SU-DHL-6 (cell line): ENCODE measurements around the gene HOXA6.

ENCODE experiments used
- H2AFZ ChIP-seq: fragments of 200-600 bp; sonication (generic); 2 replicates; pipeline ENCODE4 v1.6.1; 2014; ENCODE audit warnings: low read depth, mild to moderate bottlenecking, moderate library complexity, mixed read lengths, antibody characterized with exemption, low read length; ENCODE audit not compliant: severe bottlenecking
- H3F3A ChIP-seq: fragments of 200-600 bp; shearing (Covaris generic); 2 replicates; pipeline ENCODE4 v1.6.0; 2016; ENCODE audit warnings: antibody characterized with exemption, mild to moderate bottlenecking; ENCODE audit not compliant: insufficient read depth
- H3K27ac ChIP-seq: fragments of 200-600 bp; sonication (generic); 2 replicates; pipeline ENCODE4 v1.5.1; 2016; ENCODE audit warnings: low read depth, mild to moderate bottlenecking, low read length, moderate library complexity, mixed read lengths
- H3K27me3 ChIP-seq: fragments of 200-600 bp; sonication (generic), shearing (Covaris generic); 2 replicates; pipeline ENCODE4 v1.6.0; 2014; ENCODE audit warnings: mild to moderate bottlenecking, low read length
- H3K36me3 ChIP-seq: fragments of 200-600 bp; sonication (generic); 2 replicates; pipeline ENCODE4 v1.6.1; 2014; ENCODE audit warnings: mild to moderate bottlenecking, low read length, mixed read lengths
- H3K4me2 ChIP-seq: fragments of 300-600, 200-600 bp; shearing (Covaris generic), sonication (generic); 2 replicates; pipeline ENCODE4 v1.6.0; 2014; ENCODE audit warnings: low read length, low read depth, mild to moderate bottlenecking; ENCODE audit not compliant: poor library complexity, severe bottlenecking
- H3K4me3 ChIP-seq: fragments of 200-600 bp; sonication (generic); 2 replicates; pipeline ENCODE4 v1.5.1; 2014; ENCODE audit warnings: antibody characterized with exemption, low read length, mild to moderate bottlenecking, mixed read lengths; ENCODE audit not compliant: insufficient read depth, poor library complexity, severe bottlenecking
- H3K79me2 ChIP-seq: fragments of 200-600 bp; sonication (generic); 2 replicates; pipeline ENCODE4 v1.6.1; 2014; ENCODE audit warnings: mild to moderate bottlenecking, low read length, moderate library complexity; ENCODE audit not compliant: insufficient read depth
- H3K9ac ChIP-seq: fragments of 200-600 bp; sonication (generic); 2 replicates; pipeline ENCODE4 v1.7.0; 2014; ENCODE audit warnings: mild to moderate bottlenecking, low read length
- H3K9me2 ChIP-seq: fragments of 200-600 bp; sonication (generic); replicated peaks from 2 replicates; pipeline ENCODE4 v1.6.1; 2014; ENCODE audit warnings: low read length; ENCODE audit not compliant: insufficient read depth
- H3K9me3 ChIP-seq: fragments of 200-600 bp; sonication (generic); 2 replicates; pipeline ENCODE4 v1.6.1; 2014; ENCODE audit warnings: low read length, mixed read lengths; ENCODE audit not compliant: insufficient read depth
- H4K20me1 ChIP-seq: fragments of 200-600 bp; sonication (generic); 2 replicates; pipeline ENCODE4 v1.6.1; 2014; ENCODE audit warnings: low read depth, mild to moderate bottlenecking, antibody characterized with exemption, low read length, moderate library complexity, mixed read lengths
- EZH2phosphoT487 ChIP-seq: fragments of 200-600 bp; sonication (generic), shearing (Covaris generic); conservative IDR thresholded peaks from 2 replicates; pipeline ENCODE4 v1.6.1; 2018; ENCODE audit warnings: mild to moderate bottlenecking, antibody characterized with exemption, low read length, moderate library complexity, mixed read lengths
- TF ChIP-seq, protein P1 (sequence below): fragments of 200-600 bp; sonication (generic); IDR thresholded peaks from one replicate; pipeline ENCODE4 v1.5.1; 2017; ENCODE audit warnings: antibody characterized with exemption, mild to moderate bottlenecking, low read length, moderate library complexity; ENCODE audit not compliant: insufficient read depth, poor library complexity, severe bottlenecking

Gene HOXA6

DNA sequence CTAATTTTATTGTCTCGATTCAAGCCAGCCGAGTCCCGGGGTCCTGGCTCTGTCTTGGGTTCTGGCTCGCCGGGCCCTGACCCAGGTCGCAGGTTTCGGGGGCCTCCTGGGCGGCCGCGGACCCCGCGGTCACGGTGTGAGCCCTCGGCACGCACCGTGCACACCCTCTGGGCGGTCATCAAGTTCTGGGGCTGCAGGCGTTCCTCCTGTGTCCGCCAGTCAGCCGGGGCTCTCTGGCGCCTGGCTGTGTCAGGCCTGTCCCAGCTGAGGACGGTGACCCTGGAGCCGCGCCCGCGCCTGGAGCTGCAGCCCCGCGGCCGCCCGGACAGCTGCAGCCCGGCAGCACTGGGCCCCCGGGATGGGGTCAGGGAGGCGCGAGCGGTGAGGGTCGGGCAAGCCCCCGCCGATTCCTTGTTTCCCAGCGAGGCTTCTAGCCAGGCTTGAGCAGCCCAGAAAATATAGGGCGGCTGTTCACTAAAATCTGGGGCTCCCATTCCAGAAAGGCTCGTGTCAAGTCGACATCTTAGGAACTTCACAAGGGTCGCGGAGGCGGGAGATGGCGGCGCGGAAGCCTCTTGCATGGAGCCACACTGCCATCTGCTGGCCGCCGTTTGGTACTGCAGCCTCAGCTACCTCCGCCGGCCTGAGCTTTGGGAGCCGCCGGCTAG lies 13.1 kb upstream of the HOXA6 start:
- TF ChIP-seq, protein P1, sequence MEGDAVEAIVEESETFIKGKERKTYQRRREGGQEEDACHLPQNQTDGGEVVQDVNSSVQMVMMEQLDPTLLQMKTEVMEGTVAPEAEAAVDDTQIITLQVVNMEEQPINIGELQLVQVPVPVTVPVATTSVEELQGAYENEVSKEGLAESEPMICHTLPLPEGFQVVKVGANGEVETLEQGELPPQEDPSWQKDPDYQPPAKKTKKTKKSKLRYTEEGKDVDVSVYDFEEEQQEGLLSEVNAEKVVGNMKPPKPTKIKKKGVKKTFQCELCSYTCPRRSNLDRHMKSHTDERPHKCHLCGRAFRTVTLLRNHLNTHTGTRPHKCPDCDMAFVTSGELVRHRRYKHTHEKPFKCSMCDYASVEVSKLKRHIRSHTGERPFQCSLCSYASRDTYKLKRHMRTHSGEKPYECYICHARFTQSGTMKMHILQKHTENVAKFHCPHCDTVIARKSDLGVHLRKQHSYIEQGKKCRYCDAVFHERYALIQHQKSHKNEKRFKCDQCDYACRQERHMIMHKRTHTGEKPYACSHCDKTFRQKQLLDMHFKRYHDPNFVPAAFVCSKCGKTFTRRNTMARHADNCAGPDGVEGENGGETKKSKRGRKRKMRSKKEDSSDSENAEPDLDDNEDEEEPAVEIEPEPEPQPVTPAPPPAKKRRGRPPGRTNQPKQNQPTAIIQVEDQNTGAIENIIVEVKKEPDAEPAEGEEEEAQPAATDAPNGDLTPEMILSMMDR: peak; percentile 98
- TF ChIP-seq EZH2phosphoT487: no peak
- Histone ChIP-seq H3K9ac (peak overlapping the region; percentile 68), H3F3A (peaks cover 19% of the 10 kb centered on the region), H3K9me3 (no peaks in the 10 kb centered on the region), H3K9me2 (no peaks in the 10 kb centered on the region), H2AFZ (peak overlapping the region; percentile 100), H4K20me1 (no peaks in the 10 kb centered on the region), H3K27me3 (no peaks in the 10 kb centered on the region), H3K4me2 (peak overlapping the region; percentile 75), H3K79me2 (0 out of 2 replicates have a peak, but pooled peaks cover under 1% of the 10 kb centered on the region), H3K36me3 (no peaks in the 10 kb centered on the region), H3K4me3 (peak overlapping the region; percentile 56), H3K27ac (no peak overlapping the region)

DNA sequence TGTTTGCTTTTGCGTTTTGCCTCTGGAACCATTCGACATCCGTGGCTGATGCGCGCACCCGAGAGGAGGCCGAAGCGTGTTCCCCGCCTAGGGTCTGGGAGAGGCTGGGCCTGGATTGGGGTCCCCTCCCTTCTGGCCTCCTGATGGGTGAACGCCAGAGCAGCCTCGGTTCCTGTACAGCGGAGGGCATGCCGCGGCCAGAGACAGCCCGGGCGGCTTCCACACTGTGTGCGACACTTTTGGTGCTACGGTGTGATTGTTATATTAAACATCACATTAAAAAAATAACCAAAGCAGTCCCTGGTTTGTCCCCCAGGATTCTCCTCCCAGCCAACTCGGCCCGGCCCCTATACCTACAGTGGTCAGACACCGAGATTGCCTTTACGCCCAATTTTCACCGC lies 12.6 kb upstream of the HOXA6 start:
- TF ChIP-seq EZH2phosphoT487: no peak
- Histone ChIP-seq H4K20me1 (no peaks in the 10 kb centered on the region), H3K27me3 (no peaks in the 10 kb centered on the region), H3F3A (peaks cover 19% of the 10 kb centered on the region), H3K9me3 (no peaks in the 10 kb centered on the region), H3K4me2 (peak overlapping the region; percentile 75), H3K9me2 (no peaks in the 10 kb centered on the region), H2AFZ (peak overlapping the region; percentile 100), H3K9ac (peak overlapping the region; percentile 68), H3K36me3 (no peaks in the 10 kb centered on the region), H3K79me2 (0 out of 2 replicates have a peak, but pooled peaks cover 4% of the 10 kb centered on the region), H3K27ac (no peak overlapping the region), H3K4me3 (peak overlapping the region; percentile 56)

DNA sequence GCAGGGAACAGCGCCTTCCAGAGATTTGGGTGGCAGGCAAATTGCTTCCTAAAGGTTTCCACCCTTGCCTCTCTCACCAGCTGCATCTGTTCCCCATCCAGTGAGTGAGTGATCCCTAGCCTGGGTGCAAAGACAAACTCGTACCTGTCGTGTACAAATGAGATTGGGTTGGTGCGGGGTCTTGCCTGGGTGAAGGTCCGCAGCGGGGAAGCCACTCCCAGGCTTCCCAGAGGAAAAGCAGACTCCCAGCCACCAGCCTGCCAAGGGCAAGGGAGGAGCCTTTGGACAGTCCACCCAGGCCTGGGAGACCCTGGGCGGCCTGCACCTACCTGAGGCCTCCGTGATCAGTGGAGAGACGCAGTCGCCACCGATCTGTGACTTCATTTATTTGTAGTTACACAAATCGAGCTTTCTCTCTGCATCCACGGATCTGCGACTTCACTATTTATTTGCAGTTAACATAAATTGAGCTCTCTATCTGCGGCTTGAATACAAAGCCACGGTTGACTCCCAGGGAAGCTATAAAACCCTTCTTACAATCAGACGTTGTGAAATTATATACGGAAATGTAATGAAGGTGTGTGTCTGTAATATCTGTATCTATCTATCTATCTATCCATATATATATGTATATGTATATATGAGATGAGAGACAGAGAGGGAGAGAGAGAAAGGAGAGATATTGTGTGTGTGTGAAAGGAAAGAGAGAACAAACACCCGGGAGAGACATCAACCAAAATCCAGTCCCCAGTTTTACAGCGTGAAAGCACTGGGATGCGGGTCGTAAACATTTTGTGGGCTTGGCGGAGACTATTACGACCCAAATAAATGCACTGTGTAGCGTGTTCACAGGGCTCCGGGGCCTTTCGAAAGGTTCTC lies 11.9 kb upstream of the HOXA6 start:
- peak overlapping the region; percentile 75 for H3K4me2 ChIP-seq
- H3F3A ChIP-seq: peaks cover 19% of the 10 kb centered on the region
- H3K27me3 ChIP-seq: no peaks in the 10 kb centered on the region
- H2AFZ ChIP-seq: peak overlapping the region; percentile 100
- H3K9me3 ChIP-seq: no peaks in the 10 kb centered on the region
- H4K20me1 ChIP-seq: no peaks in the 10 kb centered on the region
- TF ChIP-seq EZH2phosphoT487: no peak
- TF ChIP-seq, protein P1: no peak
- no peaks in the 10 kb centered on the region for H3K9me2 ChIP-seq
- no peak overlapping the region for H3K4me3 ChIP-seq
- H3K27ac ChIP-seq: no peak overlapping the region
- H3K79me2 ChIP-seq: 0 out of 2 replicates have a peak, but pooled peaks cover 4% of the 10 kb centered on the region
- no peaks in the 10 kb centered on the region for H3K36me3 ChIP-seq
- H3K9ac ChIP-seq: no peak overlapping the region
